GM12874 (cell line): ENCODE measurements around the gene DNAJC21.

Source experiments
- CTCF ChIP-seq: IDR thresholded peaks from 2 replicates; pipeline ENCODE4 v1.5.1; 2011; ENCODE audit warnings: low read depth, mild to moderate bottlenecking, control low read depth, low read length, moderate library complexity; ENCODE audit not compliant: insufficient read depth

Gene DNAJC21

GRCh38 chr5:34982823-34983222 lies 53.5 kb downstream of the DNAJC21 start:
- TF ChIP-seq CTCF = no peak

- TF ChIP-seq CTCF = no peak
Measured at GRCh38 chr5:34986965-34987364, 57.6 kb downstream of the DNAJC21 start.

- TF ChIP-seq CTCF = no peak
Measured at GRCh38 chr5:34991486-34992238, 62.3 kb downstream of the DNAJC21 start.

DNA sequence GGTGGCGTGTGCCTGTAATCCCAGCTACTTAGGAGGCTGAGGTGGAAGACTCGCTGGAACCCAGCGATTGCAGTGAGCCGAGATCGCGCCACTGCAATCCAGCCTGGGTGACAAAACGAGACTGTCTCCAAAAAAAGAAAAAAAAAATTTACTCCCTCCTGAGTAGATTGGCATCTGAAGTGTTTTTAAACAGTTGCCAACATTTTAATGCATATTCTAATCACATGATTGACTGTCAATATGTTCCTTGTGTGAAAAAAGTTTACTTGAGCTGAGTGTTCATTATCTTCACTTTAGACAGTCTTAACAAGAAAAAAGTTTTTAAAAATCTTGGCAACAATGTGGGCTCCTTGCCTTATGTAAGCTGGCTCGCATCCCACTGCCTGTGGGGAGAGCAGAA lies 64.6 kb downstream of the DNAJC21 start:
- TF ChIP-seq CTCF = no peak

DNA sequence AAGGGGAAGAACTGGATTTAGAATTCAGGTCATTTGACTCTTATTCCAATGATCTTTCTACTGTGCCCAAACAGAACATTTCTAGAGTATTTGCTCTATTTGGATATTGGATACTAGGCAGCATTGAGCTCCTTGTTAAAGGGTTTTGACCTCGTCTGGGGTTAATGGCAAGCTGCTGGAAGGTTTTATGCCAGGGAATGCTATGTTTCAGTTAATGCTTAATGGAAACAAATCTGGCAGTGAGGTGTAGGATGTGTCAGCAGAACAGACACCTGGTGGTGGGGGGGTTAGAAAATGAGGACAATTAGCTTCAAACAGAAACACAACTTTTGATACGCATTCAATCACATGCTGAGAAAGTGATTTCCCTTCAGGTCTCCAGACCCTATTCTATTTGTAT lies 66.9 kb downstream of the DNAJC21 start:
- no peak for TF ChIP-seq CTCF

DNA sequence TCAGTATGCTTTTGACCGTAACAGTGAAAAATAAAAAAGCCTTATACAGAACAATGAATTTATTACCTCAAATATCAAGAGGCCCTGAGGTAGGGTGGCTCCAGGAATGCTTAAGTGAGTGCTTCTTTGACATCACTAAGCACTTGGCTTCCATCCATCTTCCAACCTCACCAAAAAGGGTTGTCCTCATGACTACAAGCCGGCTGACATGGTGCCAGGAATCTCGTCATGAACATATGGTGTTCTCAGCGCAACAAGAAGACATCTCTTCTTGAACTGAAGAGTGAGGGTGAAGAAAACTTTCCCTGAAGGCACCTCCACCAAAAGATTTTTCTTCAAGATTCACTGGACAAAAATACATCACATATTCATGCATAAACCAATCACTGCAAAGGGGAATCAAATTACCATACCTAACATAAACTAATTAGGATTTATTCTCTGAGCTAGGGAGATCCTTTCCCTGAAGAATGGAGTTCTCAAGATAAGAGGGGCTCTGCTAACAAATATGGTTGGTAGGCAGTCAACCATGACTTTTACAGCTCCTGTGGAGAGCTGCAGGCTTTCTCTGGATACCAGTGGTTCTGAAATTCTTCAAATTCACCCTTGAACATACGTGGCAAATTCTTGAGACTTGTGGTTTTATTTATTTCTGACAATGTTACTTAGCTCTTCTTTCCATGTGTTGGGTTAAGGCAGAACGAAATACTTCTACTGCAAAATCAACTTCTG lies 68.9 kb downstream of the DNAJC21 start:
- no peak for TF ChIP-seq CTCF

GRCh38 chr5:35001842-35002241 lies 72.5 kb downstream of the DNAJC21 start:
- no peak for TF ChIP-seq CTCF
